Nephron progenitor cell (in vitro differentiated cells): Measurements from ENCODE around the gene PIP5K1B.

ENCODE experiments used
- DNase-seq: peaks from one replicate; pipeline ENCODE4 v3.0.0; 2021
- H3K27ac Mint-ChIP-seq: 2 replicates; pipeline ENCODE4 v1.8.0; 2021; ENCODE audit warnings: mild to moderate bottlenecking, moderate library complexity, mixed read lengths
- H3K27me3 Mint-ChIP-seq: 2 replicates; pipeline ENCODE4 v1.8.0; 2021; ENCODE audit warnings: mild to moderate bottlenecking, low read depth, mixed read lengths; ENCODE audit not compliant: poor library complexity
- H3K36me3 Mint-ChIP-seq: 2 replicates; pipeline ENCODE4 v1.8.0; 2021; ENCODE audit warnings: low read depth, mixed read lengths
- H3K4me1 Mint-ChIP-seq: 2 replicates; pipeline ENCODE4 v1.8.0; 2021; ENCODE audit warnings: mixed read lengths
- H3K4me3 Mint-ChIP-seq: 2 replicates; pipeline ENCODE4 v1.8.0; 2021; ENCODE audit warnings: mild to moderate bottlenecking, moderate library complexity, mixed read lengths
- H3K9me3 Mint-ChIP-seq: 2 replicates; pipeline ENCODE4 v1.8.0; 2021; ENCODE audit warnings: mild to moderate bottlenecking, moderate library complexity, mixed read lengths
- CTCF ChIP-seq: fragments of 200-600 bp; sonication (generic); IDR thresholded peaks from 2 replicates; pipeline ENCODE4 v1.5.0; 2021; ENCODE audit warnings: antibody characterized with exemption

Gene PIP5K1B

GRCh38 chr9:68825762-68826472 is 120.9 kb downstream of the PIP5K1B start:
- Mint-ChIP-seq H3K27me3 (peaks cover 7% of the 10 kb centered on the region), H3K27ac (no peak overlapping the region), H3K36me3 (no peaks in the 10 kb centered on the region), H3K4me1 (peaks cover 42% of the 10 kb centered on the region), H3K9me3 (no peaks in the 10 kb centered on the region), H3K4me3 (no peak overlapping the region)
- DNase-seq, result no peak
- no peak for TF ChIP-seq CTCF

GRCh38 chr9:68827837-68828744 is 123.1 kb downstream of the PIP5K1B start:
- DNase-seq, result no peak
- H3K9me3 Mint-ChIP-seq, result no peaks in the 10 kb centered on the region
- H3K4me3 Mint-ChIP-seq, result no peak overlapping the region
- no peak for TF ChIP-seq CTCF
- peaks cover 7% of the 10 kb centered on the region for H3K27me3 Mint-ChIP-seq
- peaks cover 43% of the 10 kb centered on the region for H3K4me1 Mint-ChIP-seq
- peak overlapping the region; percentile 27 for H3K27ac Mint-ChIP-seq
- H3K36me3 Mint-ChIP-seq, result no peaks in the 10 kb centered on the region

- H3K36me3 Mint-ChIP-seq, result no peaks in the 10 kb centered on the region
- H3K4me3 Mint-ChIP-seq, result no peak overlapping the region
- TF ChIP-seq CTCF, result no peak
- H3K9me3 Mint-ChIP-seq, result no peaks in the 10 kb centered on the region
- no peak overlapping the region for H3K27ac Mint-ChIP-seq
- peaks cover 7% of the 10 kb centered on the region for H3K27me3 Mint-ChIP-seq
- no peak for DNase-seq
- peaks cover 27% of the 10 kb centered on the region for H3K4me1 Mint-ChIP-seq
Measured at GRCh38 chr9:68832101-68832500, 127.1 kb downstream of the PIP5K1B start.

GRCh38 chr9:68832861-68833518 is 128.0 kb downstream of the PIP5K1B start:
- Mint-ChIP-seq H3K27me3 (peaks cover 7% of the 10 kb centered on the region), H3K4me3 (no peak overlapping the region), H3K36me3 (no peaks in the 10 kb centered on the region), H3K27ac (no peak overlapping the region), H3K4me1 (peaks cover 20% of the 10 kb centered on the region), H3K9me3 (no peaks in the 10 kb centered on the region)
- TF ChIP-seq CTCF, result no peak
- DNase-seq, result no peak

- no peaks in the 10 kb centered on the region for H3K36me3 Mint-ChIP-seq
- DNase-seq, result no peak
- no peaks in the 10 kb centered on the region for H3K9me3 Mint-ChIP-seq
- H3K27ac Mint-ChIP-seq, result no peak overlapping the region
- H3K27me3 Mint-ChIP-seq, result peaks cover 3% of the 10 kb centered on the region
- H3K4me3 Mint-ChIP-seq, result no peak overlapping the region
- H3K4me1 Mint-ChIP-seq, result peaks cover 9% of the 10 kb centered on the region
- no peak for TF ChIP-seq CTCF
Measured at GRCh38 chr9:68834931-68835520, 130.0 kb downstream of the PIP5K1B start.
